ENCODE results near the gene NDUFS4.
A peak's percentile ranks its signal among the peaks of the same experiment; 100 is the strongest.
"Not testable (repeated sequence)": the region's sequence is repeated elsewhere in the genome, so short reads cannot be mapped to it uniquely, and the experiment has no call there.

The NDUFS4 gene

GRCh38 chr5:53560506-53561191 lies at the start of gene NDUFS4:
NDUFS4 (plus strand) TSS chr5:53560639; CDS start chr5:53560663, 24 bp downstream.
- peak; percentile 64 for DNase-seq (ENCODE audit: low read depth, low spot score)
- peak within 1 kb of the TSS; percentile 88 for H3K4me3 ChIP-seq (ENCODE audit: low read depth, low read length)
- TF ChIP-seq CTCF (IDR thresholded peaks at IDR 0.05; ENCODE audit: insufficient read depth, low read length, missing control alignments): no peak
- ChIA-PET CTCF (interaction anchor here (0.7 kb wide), 1 partner anchor 218 kb away, joined by 3 read pairs; no protein-coding TSS in a partner anchor), POLR2A (no interaction called here)

GRCh38 chr5:53512539-53512938 lies 47.9 kb upstream of the NDUFS4 start:
- no peak for DNase-seq (ENCODE audit: low read depth, low spot score)
- no peak for TF ChIP-seq CTCF (IDR thresholded peaks at IDR 0.05; ENCODE audit: insufficient read depth, low read length, missing control alignments)
- H3K4me3 ChIP-seq (ENCODE audit: low read depth, low read length): no peak overlapping the region
- ChIA-PET POLR2A (no interaction called here), CTCF (no interaction called here)

GRCh38 chr5:53515988-53516387 lies 44.5 kb upstream of the NDUFS4 start:
- no peak overlapping the region for H3K4me3 ChIP-seq (ENCODE audit: low read depth, low read length)
- no peak for DNase-seq (ENCODE audit: low read depth, low spot score)
- ChIA-PET POLR2A (no interaction called here), CTCF (no interaction called here)
- no peak for TF ChIP-seq CTCF (IDR thresholded peaks at IDR 0.05; ENCODE audit: insufficient read depth, low read length, missing control alignments)

GRCh38 chr5:53520813-53521212 lies 39.6 kb upstream of the NDUFS4 start:
- TF ChIP-seq CTCF (IDR thresholded peaks at IDR 0.05; ENCODE audit: insufficient read depth, low read length, missing control alignments): no peak
- DNase-seq (ENCODE audit: low read depth, low spot score): no peak
- no peak overlapping the region for H3K4me3 ChIP-seq (ENCODE audit: low read depth, low read length)
- POLR2A ChIA-PET: no interaction called here
- CTCF ChIA-PET: no interaction called here

GRCh38 chr5:53537711-53538110 lies 22.7 kb upstream of the NDUFS4 start:
- no peak overlapping the region for H3K4me3 ChIP-seq (ENCODE audit: low read depth, low read length)
- POLR2A ChIA-PET: no interaction called here
- TF ChIP-seq CTCF (IDR thresholded peaks at IDR 0.05; ENCODE audit: insufficient read depth, low read length, missing control alignments): no peak
- CTCF ChIA-PET: interaction anchor here (0.6 to 1.4 kb wide), 3 partner anchors 15 to 611 kb away, joined by 3 read pairs; no protein-coding TSS in a partner anchor
- DNase-seq (ENCODE audit: low read depth, low spot score): no peak

GRCh38 chr5:53540739-53541138 lies 19.7 kb upstream of the NDUFS4 start:
- H3K4me3 ChIP-seq (ENCODE audit: low read depth, low read length); POLR2A ChIA-PET; DNase-seq (ENCODE audit: low read depth, low spot score); CTCF ChIA-PET: not testable (repeated sequence)

GRCh38 chr5:53541859-53542258 lies 18.6 kb upstream of the NDUFS4 start:
- DNase-seq (ENCODE audit: low read depth, low spot score): no peak
- no peak for TF ChIP-seq CTCF (IDR thresholded peaks at IDR 0.05; ENCODE audit: insufficient read depth, low read length, missing control alignments)
- ChIA-PET POLR2A (no interaction called here), CTCF (no interaction called here)
- no peak overlapping the region for H3K4me3 ChIP-seq (ENCODE audit: low read depth, low read length)

Measured in AG04449 (cell line).